HEK293 (cell line): ENCODE results near the gene ADGRL1.
A peak's percentile ranks its signal among the peaks of the same experiment; 100 is the strongest.

Source experiments
- GLIS2 ChIP-seq: fragments of 450-650 bp; formaldehyde crosslinking; IDR thresholded peaks from 2 replicates; pipeline ENCODE4 v1.5.1; 2016; ENCODE audit warnings: missing biosample characterization, missing genetic modification characterization
- KLF1 ChIP-seq: fragments of 450-650 bp; formaldehyde crosslinking; IDR thresholded peaks from 2 replicates; pipeline ENCODE4 v1.5.1; 2016; ENCODE audit warnings: missing biosample characterization, missing genetic modification characterization
- KLF10 ChIP-seq: fragments of 450-650 bp; IDR thresholded peaks from 2 replicates; pipeline ENCODE4 v1.5.1; 2018; ENCODE audit warnings: missing biosample characterization, mild to moderate bottlenecking, missing genetic modification characterization
- KLF7 ChIP-seq: fragments of 450-650 bp; formaldehyde crosslinking; IDR thresholded peaks from 2 replicates; pipeline ENCODE4 v1.5.1; 2016; ENCODE audit warnings: missing biosample characterization, missing genetic modification characterization, borderline replicate concordance
- OVOL3 ChIP-seq: fragments of 450-650 bp; formaldehyde crosslinking; IDR thresholded peaks from 2 replicates; pipeline ENCODE4 v1.5.1; 2016; ENCODE audit warnings: missing biosample characterization, missing genetic modification characterization
- PRDM1 ChIP-seq: fragments of 450-650 bp; formaldehyde crosslinking; IDR thresholded peaks from 2 replicates; pipeline ENCODE4; 2016; ENCODE audit warnings: missing biosample characterization, missing genetic modification characterization
- SALL2 ChIP-seq: fragments of 450-650 bp; formaldehyde crosslinking; IDR thresholded peaks from 2 replicates; pipeline ENCODE4 v1.5.0; 2017; ENCODE audit warnings: missing biosample characterization, mild to moderate bottlenecking, missing genetic modification characterization, borderline replicate concordance
- SETDB1 ChIP-seq: IDR thresholded peaks from one replicate; pipeline ENCODE4 v1.6.1; 2017; ENCODE audit warnings: mild to moderate bottlenecking, low read length, moderate library complexity, mixed read lengths; ENCODE audit not compliant: insufficient read length
- ZBTB1 ChIP-seq: fragments of 450-650 bp; formaldehyde crosslinking; IDR thresholded peaks from 2 replicates; pipeline ENCODE4 v1.5.1; 2016; ENCODE audit warnings: missing biosample characterization, missing genetic modification characterization
- ZBTB17 ChIP-seq: fragments of 450-650 bp; formaldehyde crosslinking; IDR thresholded peaks from 2 replicates; pipeline ENCODE4 v1.5.1; 2016; ENCODE audit warnings: missing biosample characterization, missing genetic modification characterization
- ZNF112 ChIP-seq: fragments of 450-650 bp; formaldehyde crosslinking; IDR thresholded peaks from 2 replicates; pipeline ENCODE4 v1.5.0; 2017; ENCODE audit warnings: missing biosample characterization, missing genetic modification characterization
- ZNF140 ChIP-seq: fragments of 450-650 bp; formaldehyde crosslinking; IDR thresholded peaks from 2 replicates; pipeline ENCODE4 v1.5.1; 2016; ENCODE audit warnings: missing biosample characterization, missing genetic modification characterization
- ZNF146 ChIP-seq: fragments of 450-650 bp; formaldehyde crosslinking; IDR thresholded peaks from 2 replicates; pipeline ENCODE4 v1.5.1; 2016; ENCODE audit warnings: missing biosample characterization, missing genetic modification characterization
- ZNF174 ChIP-seq: fragments of 450-650 bp; formaldehyde crosslinking; IDR thresholded peaks from 2 replicates; pipeline ENCODE4 v1.5.0; 2017; ENCODE audit warnings: missing biosample characterization, mild to moderate bottlenecking, missing genetic modification characterization
- ZNF18 ChIP-seq: fragments of 450-650 bp; formaldehyde crosslinking; IDR thresholded peaks from 2 replicates; pipeline ENCODE4 v1.5.1; 2016; ENCODE audit warnings: missing biosample characterization, missing genetic modification characterization
- ZNF202 ChIP-seq: fragments of 450-650 bp; formaldehyde crosslinking; IDR thresholded peaks from 2 replicates; pipeline ENCODE4 v1.5.1; 2016; ENCODE audit warnings: missing biosample characterization, missing genetic modification characterization, borderline replicate concordance
- ZNF23 ChIP-seq: fragments of 450-650 bp; formaldehyde crosslinking; IDR thresholded peaks from 2 replicates; pipeline ENCODE4 v1.5.1; 2016; ENCODE audit warnings: missing biosample characterization, missing genetic modification characterization, borderline replicate concordance
- ZNF248 ChIP-seq: fragments of 450-650 bp; formaldehyde crosslinking; IDR thresholded peaks from 2 replicates; pipeline ENCODE4 v1.5.1; 2017; ENCODE audit warnings: missing biosample characterization, missing genetic modification characterization
- ZNF302 ChIP-seq: fragments of 450-650 bp; formaldehyde crosslinking; IDR thresholded peaks from 2 replicates; pipeline ENCODE4 v1.5.1; 2016; ENCODE audit warnings: missing biosample characterization, missing genetic modification characterization, low read depth
- ZNF354C ChIP-seq: fragments of 450-650 bp; formaldehyde crosslinking; IDR thresholded peaks from 2 replicates; pipeline ENCODE4 v1.5.1; 2016; ENCODE audit warnings: missing biosample characterization, missing genetic modification characterization, low read depth, borderline replicate concordance
- ZNF518A ChIP-seq: fragments of 450-650 bp; formaldehyde crosslinking; conservative IDR thresholded peaks from 2 replicates; pipeline ENCODE4 v1.5.1; 2016; ENCODE audit warnings: low read depth, missing biosample characterization, missing genetic modification characterization
- ZNF530 ChIP-seq: fragments of 450-650 bp; formaldehyde crosslinking; IDR thresholded peaks from 2 replicates; pipeline ENCODE4 v1.5.1; 2016; ENCODE audit warnings: low read depth, missing biosample characterization, missing genetic modification characterization
- ZNF560 ChIP-seq: fragments of 450-650 bp; formaldehyde crosslinking; IDR thresholded peaks from 2 replicates; pipeline ENCODE4 v1.5.1; 2017; ENCODE audit warnings: missing biosample characterization, missing genetic modification characterization, borderline replicate concordance
- ZNF561 ChIP-seq: fragments of 450-650 bp; IDR thresholded peaks from 2 replicates; pipeline ENCODE4 v1.5.1; 2018; ENCODE audit warnings: missing biosample characterization, missing genetic modification characterization, borderline replicate concordance
- ZNF610 ChIP-seq: fragments of 450-650 bp; formaldehyde crosslinking; IDR thresholded peaks from 2 replicates; pipeline ENCODE4 v1.5.1; 2016; ENCODE audit warnings: missing biosample characterization, missing genetic modification characterization, borderline replicate concordance
- ZNF621 ChIP-seq: fragments of 450-650 bp; formaldehyde crosslinking; IDR thresholded peaks from 2 replicates; pipeline ENCODE4 v1.5.1; 2017; ENCODE audit warnings: missing biosample characterization, missing genetic modification characterization
- ZNF629 ChIP-seq: fragments of 450-650 bp; formaldehyde crosslinking; IDR thresholded peaks from 2 replicates; pipeline ENCODE4 v1.5.1; 2017; ENCODE audit warnings: missing biosample characterization, missing genetic modification characterization
- ZNF658 ChIP-seq: fragments of 450-650 bp; formaldehyde crosslinking; IDR thresholded peaks from 2 replicates; pipeline ENCODE4; 2016; ENCODE audit warnings: missing biosample characterization, missing genetic modification characterization
- ZNF707 ChIP-seq: fragments of 450-650 bp; formaldehyde crosslinking; IDR thresholded peaks from 2 replicates; pipeline ENCODE4 v1.5.1; 2016; ENCODE audit warnings: missing biosample characterization, missing genetic modification characterization
- ZNF792 ChIP-seq: fragments of 450-650 bp; formaldehyde crosslinking; IDR thresholded peaks from 2 replicates; pipeline ENCODE4 v1.5.1; 2016; ENCODE audit warnings: missing biosample characterization, missing genetic modification characterization
- TF ChIP-seq, protein P1 (sequence below): fragments of 450-650 bp; formaldehyde crosslinking; IDR thresholded peaks from 2 replicates; pipeline ENCODE4 v1.5.1; 2016; ENCODE audit warnings: missing biosample characterization, missing genetic modification characterization
- TF ChIP-seq, protein P2 (sequence below): fragments of 450-650 bp; formaldehyde crosslinking; IDR thresholded peaks from 2 replicates; pipeline ENCODE4 v1.5.1; 2016; ENCODE audit warnings: missing biosample characterization, missing genetic modification characterization, low read depth

The ADGRL1 gene

DNA sequence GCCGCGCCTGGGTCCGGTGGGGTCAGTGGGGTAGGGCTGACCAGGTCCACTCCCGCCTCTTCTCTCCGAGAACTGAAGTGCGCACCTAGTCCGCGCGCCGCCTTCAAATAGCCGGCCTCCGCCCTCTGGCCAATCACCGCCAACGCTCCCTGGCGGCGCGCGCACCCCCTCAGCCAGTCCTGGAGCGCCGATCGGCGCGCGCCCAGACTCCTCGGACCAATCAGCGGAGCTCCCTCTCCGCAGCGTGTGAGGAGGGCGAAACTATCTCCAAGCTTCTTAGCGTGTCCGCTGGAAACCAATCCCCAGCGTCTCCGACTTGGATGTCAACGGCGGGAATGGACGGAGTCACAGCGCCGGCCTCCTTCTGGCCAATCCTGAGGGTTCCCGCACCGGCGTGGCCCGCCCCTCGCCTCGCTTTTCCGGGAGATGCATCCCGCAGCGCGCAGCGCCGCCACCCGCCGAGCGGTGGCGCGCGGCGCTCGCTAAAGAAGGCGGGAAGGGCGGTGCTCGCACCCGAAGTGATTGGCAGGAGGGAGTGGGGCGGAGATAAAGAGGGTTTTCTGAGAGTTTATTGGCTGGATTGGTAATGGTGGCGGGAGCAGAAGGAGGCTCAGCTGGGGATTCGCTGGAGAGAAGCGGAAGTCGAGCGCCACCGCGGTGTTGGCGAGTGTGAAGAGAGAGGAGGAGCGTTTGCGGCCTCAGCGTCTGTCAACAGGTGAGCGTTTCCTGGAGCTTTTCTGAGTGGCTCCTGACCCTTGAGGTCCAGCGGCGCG is 69.3 kb downstream of the ADGRL1 start, which contains the start of gene ASF1B (continued):
- TF ChIP-seq ZNF354C (tag by site-specific recombination) (no peak), OVOL3 (tag by site-specific recombination) (no peak; the same call in 1 of the 2 replicates), ZNF140 (tag by site-specific recombination) (no peak), ZNF174 (no peak), KLF7 (tag by site-specific recombination) (no peak), KLF10 (peak; percentile 42; the same call in 1 of the 2 replicates), ZBTB17 (tag by site-specific recombination) (peak; percentile 92), ZNF18 (peak; percentile 94), SETDB1 (no peak), ZNF707 (tag by site-specific recombination) (no peak), GLIS2 (tag by site-specific recombination) (peak; percentile 84), ZNF146 (tag by site-specific recombination) (no peak), ZNF530 (tag by site-specific recombination) (no peak), ZNF561 (no peak), ZNF518A (tag by site-specific recombination) (no peak), ZNF621 (tag by site-specific recombination) (no peak), ZNF23 (tag by site-specific recombination) (no peak), ZBTB1 (tag by site-specific recombination) (no peak), ZNF629 (tag by site-specific recombination) (no peak), ZNF248 (tag by site-specific recombination) (no peak), ZNF202 (no peak), ZNF658 (no peak), ZNF560 (no peak), SALL2 (no peak), PRDM1 (no peak), ZNF112 (tag by site-specific recombination) (no peak), KLF1 (tag by site-specific recombination) (peak; percentile 83), ZNF792 (tag by site-specific recombination) (no peak), ZNF302 (no peak), ZNF610 (tag by site-specific recombination) (no peak)
- TF ChIP-seq, protein P1, sequence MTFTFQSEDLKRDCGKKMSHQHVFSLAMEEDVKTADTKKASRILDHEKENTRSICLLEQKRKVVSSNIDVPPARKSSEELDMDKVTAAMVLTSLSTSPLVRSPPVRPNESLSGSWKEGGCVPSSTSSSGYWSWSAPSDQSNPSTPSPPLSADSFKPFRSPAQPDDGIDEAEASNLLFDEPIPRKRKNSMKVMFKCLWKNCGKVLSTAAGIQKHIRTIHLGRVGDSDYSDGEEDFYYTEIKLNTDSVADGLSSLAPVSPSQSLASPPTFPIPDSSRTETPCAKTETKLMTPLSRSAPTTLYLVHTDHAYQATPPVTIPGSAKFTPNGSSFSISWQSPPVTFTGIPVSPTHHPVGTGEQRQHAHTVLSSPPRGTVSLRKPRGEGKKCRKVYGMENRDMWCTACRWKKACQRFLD: no peak
- TF ChIP-seq, protein P2, sequence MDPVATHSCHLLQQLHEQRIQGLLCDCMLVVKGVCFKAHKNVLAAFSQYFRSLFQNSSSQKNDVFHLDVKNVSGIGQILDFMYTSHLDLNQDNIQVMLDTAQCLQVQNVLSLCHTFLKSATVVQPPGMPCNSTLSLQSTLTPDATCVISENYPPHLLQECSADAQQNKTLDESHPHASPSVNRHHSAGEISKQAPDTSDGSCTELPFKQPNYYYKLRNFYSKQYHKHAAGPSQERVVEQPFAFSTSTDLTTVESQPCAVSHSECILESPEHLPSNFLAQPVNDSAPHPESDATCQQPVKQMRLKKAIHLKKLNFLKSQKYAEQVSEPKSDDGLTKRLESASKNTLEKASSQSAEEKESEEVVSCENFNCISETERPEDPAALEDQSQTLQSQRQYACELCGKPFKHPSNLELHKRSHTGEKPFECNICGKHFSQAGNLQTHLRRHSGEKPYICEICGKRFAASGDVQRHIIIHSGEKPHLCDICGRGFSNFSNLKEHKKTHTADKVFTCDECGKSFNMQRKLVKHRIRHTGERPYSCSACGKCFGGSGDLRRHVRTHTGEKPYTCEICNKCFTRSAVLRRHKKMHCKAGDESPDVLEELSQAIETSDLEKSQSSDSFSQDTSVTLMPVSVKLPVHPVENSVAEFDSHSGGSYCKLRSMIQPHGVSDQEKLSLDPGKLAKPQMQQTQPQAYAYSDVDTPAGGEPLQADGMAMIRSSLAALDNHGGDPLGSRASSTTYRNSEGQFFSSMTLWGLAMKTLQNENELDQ (tag by site-specific recombination): no peak
